Measurements from ENCODE around the gene SLC25A12. TPM values are rescaled to one million over a fixed set of nuclear protein-coding genes. Genes with fewer than 3 reads are reported as not detected.

Gene SLC25A12
- total RNA-seq, 1 donor from 2014 or later = 20.5 TPM

GRCh38 chr2:171754254-171754939 lies 139.6 kb downstream of the SLC25A12 start:
- TF ChIP-seq, protein P1, sequence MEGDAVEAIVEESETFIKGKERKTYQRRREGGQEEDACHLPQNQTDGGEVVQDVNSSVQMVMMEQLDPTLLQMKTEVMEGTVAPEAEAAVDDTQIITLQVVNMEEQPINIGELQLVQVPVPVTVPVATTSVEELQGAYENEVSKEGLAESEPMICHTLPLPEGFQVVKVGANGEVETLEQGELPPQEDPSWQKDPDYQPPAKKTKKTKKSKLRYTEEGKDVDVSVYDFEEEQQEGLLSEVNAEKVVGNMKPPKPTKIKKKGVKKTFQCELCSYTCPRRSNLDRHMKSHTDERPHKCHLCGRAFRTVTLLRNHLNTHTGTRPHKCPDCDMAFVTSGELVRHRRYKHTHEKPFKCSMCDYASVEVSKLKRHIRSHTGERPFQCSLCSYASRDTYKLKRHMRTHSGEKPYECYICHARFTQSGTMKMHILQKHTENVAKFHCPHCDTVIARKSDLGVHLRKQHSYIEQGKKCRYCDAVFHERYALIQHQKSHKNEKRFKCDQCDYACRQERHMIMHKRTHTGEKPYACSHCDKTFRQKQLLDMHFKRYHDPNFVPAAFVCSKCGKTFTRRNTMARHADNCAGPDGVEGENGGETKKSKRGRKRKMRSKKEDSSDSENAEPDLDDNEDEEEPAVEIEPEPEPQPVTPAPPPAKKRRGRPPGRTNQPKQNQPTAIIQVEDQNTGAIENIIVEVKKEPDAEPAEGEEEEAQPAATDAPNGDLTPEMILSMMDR (conservative IDR thresholded peaks at IDR 0.05) = no peak
- Mint-ChIP-seq H3K27ac (ENCODE audit: unreplicated experiment) (no peak overlapping the region), H3K27me3 (ENCODE audit: low read depth) (no peaks in the 10 kb centered on the region), H3K4me1 (no peaks in the 10 kb centered on the region), H3K36me3 (ENCODE audit: low read depth) (peaks cover 40% of the 10 kb centered on the region), H3K4me3 (no peak overlapping the region), H3K9me3 (peaks cover 14% of the 10 kb centered on the region)
- DNase-seq (ENCODE audit: low read depth, low spot score) = no peak

DNA sequence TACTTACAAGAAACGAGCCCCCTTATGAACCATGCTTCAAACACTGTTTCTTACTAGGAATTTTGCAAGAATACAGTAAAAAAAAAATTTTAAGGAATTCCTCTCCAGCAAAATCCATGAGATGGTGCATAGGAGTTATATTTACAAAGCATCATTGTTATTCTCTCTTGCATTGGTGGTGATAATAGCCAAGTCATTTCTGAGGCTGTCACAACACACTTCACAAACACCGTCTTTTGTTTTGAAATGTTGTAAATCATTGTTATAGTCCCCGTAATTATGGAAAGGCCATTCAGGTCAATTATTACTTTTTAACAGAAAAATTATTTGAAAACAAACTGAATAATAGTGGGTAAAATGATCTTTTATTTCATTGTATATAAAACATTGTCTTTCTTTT lies 146.7 kb downstream of the SLC25A12 start:
- Mint-ChIP-seq H3K9me3 (no peaks in the 10 kb centered on the region), H3K4me1 (no peaks in the 10 kb centered on the region), H3K4me3 (no peak overlapping the region), H3K27me3 (ENCODE audit: low read depth) (no peaks in the 10 kb centered on the region), H3K27ac (ENCODE audit: unreplicated experiment) (no peak overlapping the region), H3K36me3 (ENCODE audit: low read depth) (peaks cover 8% of the 10 kb centered on the region)
- no peak for DNase-seq (ENCODE audit: low read depth, low spot score)
- TF ChIP-seq, protein P1 (conservative IDR thresholded peaks at IDR 0.05) = no peak

GRCh38 chr2:171745806-171746205 lies 148.2 kb downstream of the SLC25A12 start:
- Mint-ChIP-seq H3K27me3 (ENCODE audit: low read depth) (no peaks in the 10 kb centered on the region), H3K4me3 (no peak overlapping the region), H3K27ac (ENCODE audit: unreplicated experiment) (no peak overlapping the region), H3K9me3 (no peaks in the 10 kb centered on the region), H3K4me1 (no peaks in the 10 kb centered on the region), H3K36me3 (ENCODE audit: low read depth) (peaks cover 8% of the 10 kb centered on the region)
- TF ChIP-seq, protein P1 (conservative IDR thresholded peaks at IDR 0.05) = no peak
- no peak for DNase-seq (ENCODE audit: low read depth, low spot score)

DNA sequence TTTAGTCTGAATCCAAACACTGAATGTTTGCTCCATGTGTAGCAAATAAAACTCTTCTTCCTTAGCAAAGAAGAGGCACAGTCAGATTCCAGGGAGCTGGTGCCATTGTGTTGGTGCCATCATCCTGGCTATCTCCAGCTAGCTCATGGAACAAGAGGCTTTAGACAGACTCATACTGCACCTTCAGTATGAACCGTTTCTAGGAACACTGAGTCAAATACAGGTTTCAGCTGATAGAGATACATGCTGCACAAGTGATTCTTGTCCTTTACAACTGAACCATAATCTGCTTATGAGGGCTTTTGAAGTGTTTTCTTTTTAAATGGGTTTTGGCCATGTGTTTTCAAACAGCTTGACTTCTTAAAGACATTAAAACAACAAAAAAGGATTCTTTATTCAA lies 148.9 kb downstream of the SLC25A12 start:
- TF ChIP-seq, protein P1 (conservative IDR thresholded peaks at IDR 0.05) = no peak

GRCh38 chr2:171742760-171743159 lies 151.3 kb downstream of the SLC25A12 start:
- no peak for DNase-seq (ENCODE audit: low read depth, low spot score)
- H3K9me3 Mint-ChIP-seq = no peaks in the 10 kb centered on the region
- TF ChIP-seq, protein P1 (conservative IDR thresholded peaks at IDR 0.05) = no peak
- H3K36me3 Mint-ChIP-seq (ENCODE audit: low read depth) = peaks cover 10% of the 10 kb centered on the region
- no peak overlapping the region for H3K4me3 Mint-ChIP-seq
- no peaks in the 10 kb centered on the region for H3K4me1 Mint-ChIP-seq
- no peak overlapping the region for H3K27ac Mint-ChIP-seq (ENCODE audit: unreplicated experiment)
- no peaks in the 10 kb centered on the region for H3K27me3 Mint-ChIP-seq (ENCODE audit: low read depth)

More for the DNA sequence above, 148.9 kb downstream of the SLC25A12 start:
- H3K27me3 Mint-ChIP-seq (ENCODE audit: low read depth) = no peaks in the 10 kb centered on the region
- no peak overlapping the region for H3K4me3 Mint-ChIP-seq
- DNase-seq (ENCODE audit: low read depth, low spot score) = no peak
- H3K9me3 Mint-ChIP-seq = no peaks in the 10 kb centered on the region
- no peak overlapping the region for H3K27ac Mint-ChIP-seq (ENCODE audit: unreplicated experiment)
- H3K36me3 Mint-ChIP-seq (ENCODE audit: low read depth) = peaks cover 8% of the 10 kb centered on the region
- no peaks in the 10 kb centered on the region for H3K4me1 Mint-ChIP-seq
